HFFc6 (cell line): Measurements from ENCODE around the gene PILRA. TPM values are rescaled to one million over a fixed set of nuclear protein-coding genes. Genes with fewer than 3 reads are reported as not detected.
"Not testable (repeated sequence)": the region's sequence is repeated elsewhere in the genome, so short reads cannot be mapped to it uniquely, and the experiment has no call there.

Experiments
- DNase-seq: peaks from one replicate; pipeline ENCODE4 v3.0.0-alpha.2; 2018
- H3K27ac Mint-ChIP-seq: 2 replicates; pipeline ENCODE4 v1.8.0; 2020; ENCODE audit warnings: mild to moderate bottlenecking, mixed read lengths
- H3K27me3 Mint-ChIP-seq: 2 replicates; pipeline ENCODE4 v1.8.0; 2021; ENCODE audit warnings: mild to moderate bottlenecking, moderate library complexity, mixed read lengths; ENCODE audit not compliant: insufficient read depth
- H3K36me3 Mint-ChIP-seq: 2 replicates; pipeline ENCODE4 v1.8.0; 2021; ENCODE audit warnings: low read depth, mixed read lengths
- H3K4me1 Mint-ChIP-seq: 2 replicates; pipeline ENCODE4 v1.8.0; 2020; ENCODE audit warnings: low read depth, mixed read lengths
- H3K4me3 Mint-ChIP-seq: 2 replicates; pipeline ENCODE4 v1.8.0; 2020; ENCODE audit warnings: mild to moderate bottlenecking, moderate library complexity, mixed read lengths
- H3K9me3 Mint-ChIP-seq: 2 replicates; pipeline ENCODE4 v1.8.0; 2020; ENCODE audit warnings: mild to moderate bottlenecking, mixed read lengths
- total RNA-seq, 6 experiments: library from RNA; stranded (reverse); fragmentation: NEBNext Ultra II Directional; extraction: Animal tissue kit (Norgen Biotek cat#: 25700); gene quantifications; 2 replicates in 1 of 6; 3 replicates in 5 of 6; pipeline ENCODE4 v1.2.3, GENCODE V29; 2021
- TF ChIP-seq, protein P1 (sequence below): fragments of 200-600 bp; sonication (generic); IDR thresholded peaks from 2 replicates; pipeline ENCODE4 v1.5.0; 2021; ENCODE audit warnings: antibody characterized with exemption, mild to moderate bottlenecking

Gene PILRA
- total RNA-seq, 6 experiments from 2014 or later: 0.30 to 0.34 (median 0.31) TPM; not detected in 2

DNA sequence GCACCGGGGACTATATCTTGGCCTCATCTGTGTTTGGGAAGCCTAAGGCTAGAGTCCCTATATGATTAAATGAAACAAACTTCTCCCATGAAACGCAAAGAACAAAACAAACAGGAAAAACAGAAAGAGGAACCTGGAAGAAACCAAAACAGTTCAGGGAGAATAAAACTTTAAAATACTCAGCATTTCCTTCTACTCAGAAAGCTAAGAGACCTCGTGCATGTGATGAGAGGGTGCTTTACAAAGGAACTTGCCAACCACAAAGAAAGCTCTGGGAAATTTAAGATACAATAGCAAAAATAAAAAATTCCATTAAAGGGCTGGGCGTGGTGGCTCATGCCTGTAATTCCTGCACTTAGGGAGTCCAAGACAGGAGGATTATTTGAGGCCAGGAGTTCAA is 6.9 kb downstream of the PILRA start:
- Mint-ChIP-seq H3K9me3 (no peaks in the 10 kb centered on the region; the same call in 1 of the 2 replicates), H3K36me3 (no peaks in the 10 kb centered on the region), H3K27ac (no peak overlapping the region), H3K27me3 (peaks cover 4% of the 10 kb centered on the region), H3K4me3 (no peak overlapping the region), H3K4me1 (peaks cover 16% of the 10 kb centered on the region)
- DNase-seq: no peak
- TF ChIP-seq, protein P1, sequence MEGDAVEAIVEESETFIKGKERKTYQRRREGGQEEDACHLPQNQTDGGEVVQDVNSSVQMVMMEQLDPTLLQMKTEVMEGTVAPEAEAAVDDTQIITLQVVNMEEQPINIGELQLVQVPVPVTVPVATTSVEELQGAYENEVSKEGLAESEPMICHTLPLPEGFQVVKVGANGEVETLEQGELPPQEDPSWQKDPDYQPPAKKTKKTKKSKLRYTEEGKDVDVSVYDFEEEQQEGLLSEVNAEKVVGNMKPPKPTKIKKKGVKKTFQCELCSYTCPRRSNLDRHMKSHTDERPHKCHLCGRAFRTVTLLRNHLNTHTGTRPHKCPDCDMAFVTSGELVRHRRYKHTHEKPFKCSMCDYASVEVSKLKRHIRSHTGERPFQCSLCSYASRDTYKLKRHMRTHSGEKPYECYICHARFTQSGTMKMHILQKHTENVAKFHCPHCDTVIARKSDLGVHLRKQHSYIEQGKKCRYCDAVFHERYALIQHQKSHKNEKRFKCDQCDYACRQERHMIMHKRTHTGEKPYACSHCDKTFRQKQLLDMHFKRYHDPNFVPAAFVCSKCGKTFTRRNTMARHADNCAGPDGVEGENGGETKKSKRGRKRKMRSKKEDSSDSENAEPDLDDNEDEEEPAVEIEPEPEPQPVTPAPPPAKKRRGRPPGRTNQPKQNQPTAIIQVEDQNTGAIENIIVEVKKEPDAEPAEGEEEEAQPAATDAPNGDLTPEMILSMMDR: no peak

GRCh38 chr7:100381531-100382233 is 8.4 kb downstream of the PILRA start:
- H3K36me3 Mint-ChIP-seq, H3K27ac Mint-ChIP-seq, H3K4me3 Mint-ChIP-seq, DNase-seq, H3K27me3 Mint-ChIP-seq, H3K9me3 Mint-ChIP-seq: not testable (repeated sequence)
- H3K4me1 Mint-ChIP-seq: peaks cover 16% of the 10 kb centered on the region

DNA sequence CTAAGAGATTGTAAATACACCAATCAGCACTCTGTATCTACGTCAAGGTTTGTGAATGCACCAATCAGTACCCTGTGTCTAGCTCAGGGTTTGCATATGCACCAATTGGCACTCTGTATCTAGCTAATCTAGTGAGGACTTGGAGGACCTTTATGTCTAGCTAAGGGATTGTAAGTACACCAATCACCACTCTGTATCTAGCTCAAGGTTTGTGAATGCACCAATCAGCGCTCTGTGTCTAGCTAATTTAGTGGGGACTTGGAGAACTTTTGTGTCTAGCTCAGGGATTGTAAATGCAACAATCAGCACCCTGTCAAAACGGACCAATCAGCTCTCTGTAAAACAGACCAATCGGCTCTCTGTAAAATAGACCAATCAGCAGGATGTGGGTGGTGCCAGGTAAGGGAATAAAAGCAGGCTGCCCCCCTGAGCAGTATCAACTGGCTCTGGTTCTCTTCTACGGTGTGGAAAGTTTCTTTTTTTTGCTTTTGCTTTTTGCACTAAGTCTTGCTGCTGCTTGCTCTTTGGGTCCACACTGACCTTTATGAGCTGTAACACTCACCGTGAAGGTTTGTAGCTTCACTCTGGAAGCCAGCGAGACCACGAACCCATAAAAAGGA is 9.1 kb downstream of the PILRA start:
- not testable (repeated sequence) for H3K9me3 Mint-ChIP-seq, H3K27me3 Mint-ChIP-seq, DNase-seq, H3K4me3 Mint-ChIP-seq, H3K27ac Mint-ChIP-seq, H3K36me3 Mint-ChIP-seq
- H3K4me1 Mint-ChIP-seq: peaks cover 16% of the 10 kb centered on the region

DNA sequence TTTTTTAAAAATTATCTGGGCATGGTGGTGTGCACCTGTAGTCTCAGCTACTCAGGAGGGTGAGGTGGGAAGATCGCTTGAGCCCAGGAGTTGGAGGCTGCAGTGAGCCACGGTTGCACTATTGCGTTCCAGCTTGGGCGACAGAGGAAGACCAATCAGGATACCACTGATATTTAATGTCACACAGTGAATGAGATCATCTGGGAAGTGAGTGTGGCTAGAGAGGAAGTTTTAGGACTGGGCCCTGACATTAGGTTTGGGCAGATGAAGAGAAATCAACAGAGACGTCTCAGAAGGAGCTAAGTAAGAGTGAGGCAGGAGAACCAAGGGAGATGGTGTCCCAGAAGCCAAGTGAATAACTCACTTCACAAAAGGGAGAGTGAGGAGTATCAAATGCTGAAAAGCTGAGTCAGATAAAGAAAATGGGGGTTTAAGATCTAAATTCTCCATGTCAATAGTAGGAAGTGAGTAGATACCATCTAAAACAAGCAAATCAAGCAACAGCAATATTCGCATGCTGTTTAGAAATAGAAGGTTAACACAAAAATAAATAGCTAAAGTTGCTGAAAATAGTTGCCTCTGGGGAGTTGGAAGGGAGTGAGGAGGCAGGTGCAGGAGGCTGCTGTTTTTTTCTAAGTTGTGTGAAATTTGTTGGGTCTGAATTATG is 11.5 kb downstream of the PILRA start:
- DNase-seq: no peak
- Mint-ChIP-seq H3K4me1 (peaks cover 16% of the 10 kb centered on the region), H3K36me3 (no peaks in the 10 kb centered on the region), H3K9me3 (no peaks in the 10 kb centered on the region; the same call in 1 of the 2 replicates), H3K4me3 (no peak overlapping the region), H3K27ac (no peak overlapping the region), H3K27me3 (peaks cover 16% of the 10 kb centered on the region)
- TF ChIP-seq, protein P1: no peak

DNA sequence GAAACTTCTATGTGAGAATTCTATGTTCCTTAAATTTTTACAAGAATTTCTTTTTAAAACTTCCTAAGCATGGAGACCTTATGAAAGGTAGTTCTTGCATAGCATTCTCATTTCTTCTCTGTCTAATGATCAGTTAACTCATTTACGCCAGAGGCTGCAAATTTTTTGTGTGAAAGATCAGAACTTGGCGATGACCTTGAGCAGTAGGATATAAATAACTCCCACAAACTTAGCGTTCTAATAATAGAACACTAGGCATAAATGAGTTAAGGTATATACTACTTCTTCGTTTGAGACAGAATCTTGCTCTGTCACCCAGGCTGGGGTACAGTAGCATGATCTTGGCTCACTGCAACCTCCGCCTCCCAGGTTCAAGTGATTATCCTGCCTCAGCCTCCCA is 13.7 kb downstream of the PILRA start:
- peaks cover 22% of the 10 kb centered on the region for H3K27me3 Mint-ChIP-seq
- peaks cover 16% of the 10 kb centered on the region for H3K4me1 Mint-ChIP-seq
- no peak for DNase-seq
- no peak overlapping the region for H3K4me3 Mint-ChIP-seq
- no peak overlapping the region for H3K27ac Mint-ChIP-seq
- no peaks in the 10 kb centered on the region; the same call in 1 of the 2 replicates for H3K9me3 Mint-ChIP-seq
- no peaks in the 10 kb centered on the region for H3K36me3 Mint-ChIP-seq
- TF ChIP-seq, protein P1: no peak

DNA sequence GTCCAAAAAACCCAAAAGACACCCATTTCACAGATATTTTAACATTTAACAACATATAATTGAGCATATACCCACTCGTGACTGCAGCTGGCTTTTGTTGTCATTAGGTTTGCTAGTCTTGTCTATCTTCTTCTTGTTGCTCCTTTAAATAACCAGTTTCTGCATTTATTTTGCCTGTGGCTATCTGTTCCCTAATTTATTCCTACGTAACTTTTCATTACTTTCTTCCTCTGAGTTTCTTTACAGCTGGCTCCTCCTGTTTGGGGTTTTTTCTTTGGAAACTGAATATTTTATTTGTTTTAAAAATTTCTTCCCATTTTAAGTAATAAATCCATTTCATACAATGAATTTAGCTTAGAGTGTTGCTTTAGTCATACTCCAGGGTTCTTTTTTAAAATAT is 14.4 kb downstream of the PILRA start:
- peaks cover 20% of the 10 kb centered on the region for H3K4me1 Mint-ChIP-seq
- TF ChIP-seq, protein P1: no peak

More for the DNA sequence above, 14.4 kb downstream of the PILRA start:
- Mint-ChIP-seq H3K27me3 (peaks cover 25% of the 10 kb centered on the region), H3K4me3 (no peak overlapping the region), H3K27ac (no peak overlapping the region), H3K36me3 (no peaks in the 10 kb centered on the region), H3K9me3 (no peaks in the 10 kb centered on the region)
- no peak for DNase-seq
